CD4-positive, CD25-positive, alpha-beta regulatory T cell (primary cell): ENCODE data around the gene HDAC1. TPM values are rescaled to one million over a fixed set of nuclear protein-coding genes. Genes with fewer than 3 reads are reported as not detected.

ENCODE experiments used
- ATAC-seq, 2 donors: fragments of 150-1000 bp; cut with Tn5 transposase; one replicate each; pipeline ENCODE4 v1.10.0; 2021; ENCODE audit warnings: low read depth in 2 of 2, moderate number of reproducible peaks in 2 of 2, moderate library complexity in 1 of 2
- DNase-seq, 3 donors: peaks; one replicate each; pipeline versions ENCODE4 v3.0.0 to v3.0.0-alpha.2; 2012 to 2022; ENCODE audit warnings: mixed read lengths in 1 of 3
- H3K27ac ChIP-seq: one replicate; pipeline ENCODE4 v1.7.0; 2013; ENCODE audit warnings: mild to moderate bottlenecking, low read length; ENCODE audit not compliant: insufficient read depth, poor library complexity, severe bottlenecking
- H3K27me3 ChIP-seq: one replicate; pipeline ENCODE4 v1.7.0; 2013; ENCODE audit warnings: low read length; ENCODE audit not compliant: control insufficient read depth, insufficient read depth
- H3K36me3 ChIP-seq: one replicate; pipeline ENCODE4 v1.7.0; 2013; ENCODE audit warnings: mild to moderate bottlenecking, low read length, moderate library complexity; ENCODE audit not compliant: control insufficient read depth, insufficient read depth
- H3K4me1 ChIP-seq: 2 replicates; pipeline ENCODE4 v1.7.0; 2013; ENCODE audit warnings: mild to moderate bottlenecking, low read length; ENCODE audit not compliant: insufficient read depth, control insufficient read depth, poor library complexity, severe bottlenecking
- H3K4me3 ChIP-seq: one replicate; pipeline ENCODE4 v1.7.0; 2013; ENCODE audit warnings: low read depth, mild to moderate bottlenecking, low read length, moderate library complexity
- H3K9me3 ChIP-seq, 2 experiments: 1 replicate in 1 of 2; 2 replicates in 1 of 2; pipeline ENCODE4 v1.7.0; 2013; ENCODE audit warnings: low read length in 2 of 2, mild to moderate bottlenecking in 1 of 2, moderate library complexity in 1 of 2; ENCODE audit not compliant: control insufficient read depth in 2 of 2
- H3K27ac Mint-ChIP-seq, 3 donors: one replicate each; pipeline ENCODE4 v1.8.0; 2020 to 2022; ENCODE audit warnings: mild to moderate bottlenecking in 3 of 3, mixed read lengths in 3 of 3, moderate library complexity in 2 of 3
- H3K27me3 Mint-ChIP-seq: one replicate; pipeline ENCODE4 v1.8.0; 2022; ENCODE audit warnings: mild to moderate bottlenecking, mixed read lengths
- H3K36me3 Mint-ChIP-seq: one replicate; pipeline ENCODE4 v1.8.0; 2020; ENCODE audit warnings: mixed read lengths
- H3K4me1 Mint-ChIP-seq, 4 donors: one replicate each; pipeline ENCODE4 v1.8.0; 2020 to 2022; ENCODE audit warnings: mixed read lengths in 4 of 4, mild to moderate bottlenecking in 1 of 4
- H3K4me3 Mint-ChIP-seq, 4 donors: one replicate each; pipeline ENCODE4 v1.8.0; 2020 to 2022; ENCODE audit warnings: mild to moderate bottlenecking in 4 of 4, mixed read lengths in 4 of 4, moderate library complexity in 3 of 4
- H3K9me3 Mint-ChIP-seq, 7 donors: one replicate each; pipeline ENCODE4 v1.8.0; 2020 to 2022; ENCODE audit warnings: mixed read lengths in 7 of 7, mild to moderate bottlenecking in 3 of 7, moderate library complexity in 2 of 7
- polyA plus RNA-seq, 4 donors: library from polyadenylated mRNA; unstranded; fragments of 300-500 nt; fragmentation: Illumina TruSeq; gene quantifications; one replicate each; pipeline ENCODE4 v1.2.3, GENCODE V29; 2021
- total RNA-seq: library from RNA; stranded (reverse); gene quantifications from one replicate; pipeline ENCODE4 v1.2.3, GENCODE V29; 2022

The HDAC1 gene
- total and polyA plus RNA-seq, 5 donors from 2014 or later, result 98.2 to 150 (median 145) TPM

GRCh38 chr1:32265846-32266245 is 26.0 kb upstream of the HDAC1 start:
- H3K27ac Mint-ChIP-seq, result peak overlapping the region; percentile 87 to 97 (median 93)
- H3K36me3 ChIP-seq, result peaks cover 20% of the 10 kb centered on the region
- DNase-seq (no peak), ATAC-seq (no peak)
- peak overlapping the region; percentile 69 for H3K27ac ChIP-seq
- H3K27me3 ChIP-seq, result no peaks in the 10 kb centered on the region
- H3K4me3 ChIP-seq, result peak overlapping the region; percentile 32
- peaks cover 14 to 65% (median 31%) of the 10 kb centered on the region in 4 donors for H3K4me1 Mint-ChIP-seq
- H3K27me3 Mint-ChIP-seq, result no peaks in the 10 kb centered on the region
- H3K9me3 Mint-ChIP-seq, result peaks cover 0 to 2% (median 0%) of the 10 kb centered on the region in 7 donors
- H3K4me1 ChIP-seq, result peaks cover 73% of the 10 kb centered on the region
- no peaks in the 10 kb centered on the region for H3K9me3 ChIP-seq
- H3K36me3 Mint-ChIP-seq, result peaks cover 17% of the 10 kb centered on the region
- peak overlapping the region; percentile 55 to 72 (median 58) for H3K4me3 Mint-ChIP-seq

- DNase-seq, result peak in 2 of 3 donors; percentile 39 to 77
- H3K27me3 Mint-ChIP-seq, result no peaks in the 10 kb centered on the region
- no peaks in the 10 kb centered on the region for H3K9me3 ChIP-seq
- peaks cover 71% of the 10 kb centered on the region for H3K4me1 ChIP-seq
- peak overlapping the region; percentile 65 for H3K27ac ChIP-seq
- H3K4me3 ChIP-seq, result peak overlapping the region; percentile 67
- peaks cover 0 to 2% (median 0%) of the 10 kb centered on the region in 7 donors for H3K9me3 Mint-ChIP-seq
- H3K27ac Mint-ChIP-seq, result peak overlapping the region; percentile 95 to 99 (median 99)
- peaks cover 22% of the 10 kb centered on the region for H3K36me3 Mint-ChIP-seq
- peaks cover 19% of the 10 kb centered on the region for H3K36me3 ChIP-seq
- peak; percentile 48 to 54 for ATAC-seq
- peak overlapping the region; percentile 81 to 93 (median 86) for H3K4me3 Mint-ChIP-seq
- no peaks in the 10 kb centered on the region for H3K27me3 ChIP-seq
- H3K4me1 Mint-ChIP-seq, result peaks cover 14 to 72% (median 41%) of the 10 kb centered on the region in 4 donors
Measured at GRCh38 chr1:32266921-32267591, 24.8 kb upstream of the HDAC1 start.

DNA sequence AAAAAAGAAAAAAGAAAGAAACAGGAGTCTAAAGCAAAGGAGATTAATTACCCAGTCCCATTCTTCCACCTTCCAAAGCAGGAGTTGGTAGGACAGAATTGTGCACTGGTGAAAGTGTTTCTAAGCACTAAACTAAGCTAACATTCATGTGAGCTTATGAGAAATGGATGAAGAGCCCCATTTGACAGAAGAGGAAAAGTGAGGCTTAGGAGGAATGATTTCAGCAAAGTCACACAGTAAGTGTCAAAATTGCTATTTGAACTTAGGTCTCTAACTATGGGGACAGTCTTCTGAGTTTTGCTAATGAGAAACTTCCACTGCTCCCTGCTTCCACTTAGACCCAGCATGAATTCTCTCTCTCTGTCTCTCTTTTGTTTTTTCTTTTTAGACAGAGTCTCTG is 22.1 kb upstream of the HDAC1 start:
- H3K9me3 Mint-ChIP-seq, result peaks cover 0 to 2% (median 0%) of the 10 kb centered on the region in 7 donors
- H3K36me3 ChIP-seq, result peaks cover 16% of the 10 kb centered on the region
- peak overlapping the region; percentile 49 for H3K27ac ChIP-seq
- no peaks in the 10 kb centered on the region for H3K9me3 ChIP-seq
- peaks cover 72% of the 10 kb centered on the region for H3K4me1 ChIP-seq
- H3K27me3 Mint-ChIP-seq, result no peaks in the 10 kb centered on the region
- no peak overlapping the region for H3K4me3 ChIP-seq
- peaks cover 26% of the 10 kb centered on the region for H3K36me3 Mint-ChIP-seq
- peak overlapping the region; percentile 55 to 78 (median 62) for H3K4me3 Mint-ChIP-seq
- H3K27me3 ChIP-seq, result no peaks in the 10 kb centered on the region
- peak overlapping the region; percentile 88 to 97 (median 90) for H3K27ac Mint-ChIP-seq
- no peak for DNase-seq
- no peak for ATAC-seq
- peaks cover 13 to 78% (median 48%) of the 10 kb centered on the region in 4 donors for H3K4me1 Mint-ChIP-seq

GRCh38 chr1:32272557-32273390 is 19.1 kb upstream of the HDAC1 start:
- peaks cover 4 to 65% (median 36%) of the 10 kb centered on the region in 4 donors for H3K4me1 Mint-ChIP-seq
- peak in 2 of 3 donors; percentile 43 to 50 for DNase-seq
- H3K36me3 ChIP-seq, result peaks cover 40% of the 10 kb centered on the region

DNA sequence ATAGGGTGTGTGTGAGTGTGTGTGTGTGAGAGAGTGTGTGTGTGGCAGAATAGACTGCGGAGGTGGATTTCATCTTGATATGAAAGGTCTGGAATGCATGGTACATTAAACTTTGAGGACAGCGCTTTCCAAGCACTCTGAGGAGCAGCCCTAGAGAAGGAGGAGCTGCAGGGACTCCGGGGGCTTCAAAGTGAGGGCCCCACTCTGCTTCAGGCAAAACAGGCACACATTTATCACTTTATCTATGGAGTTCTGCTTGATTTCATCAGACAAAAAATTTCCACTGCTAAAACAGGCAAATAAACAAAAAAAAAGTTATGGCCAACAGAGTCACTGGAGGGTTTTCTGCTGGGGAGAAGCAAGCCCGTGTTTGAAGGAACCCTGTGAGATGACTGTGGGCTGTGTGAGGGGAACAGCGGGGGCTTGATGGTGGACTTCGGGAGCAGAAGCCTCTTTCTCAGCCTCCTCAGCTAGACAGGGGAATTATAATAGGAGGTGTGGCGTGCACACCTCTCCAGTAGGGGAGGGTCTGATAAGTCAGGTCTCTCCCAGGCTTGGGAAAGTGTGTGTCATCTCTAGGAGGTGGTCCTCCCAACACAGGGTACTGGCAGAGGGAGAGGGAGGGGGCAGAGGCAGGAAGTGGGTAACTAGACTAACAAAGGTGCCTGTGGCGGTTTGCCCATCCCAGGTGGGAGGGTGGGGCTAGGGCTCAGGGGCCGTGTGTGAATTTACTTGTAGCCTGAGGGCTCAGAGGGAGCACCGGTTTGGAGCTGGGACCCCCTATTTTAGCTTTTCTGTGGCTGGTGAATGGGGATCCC is 18.3 kb upstream of the HDAC1 start:
- peak; percentile 92 to 95 for ATAC-seq
- H3K4me3 ChIP-seq, result peak overlapping the region; percentile 72

More at GRCh38 chr1:32272557-32273390, 19.1 kb upstream of the HDAC1 start:
- Histone ChIP-seq H3K4me3 (peak overlapping the region; percentile 72), H3K27ac (peak overlapping the region; percentile 79), H3K4me1 (peaks cover 53% of the 10 kb centered on the region), H3K9me3 (no peaks in the 10 kb centered on the region), H3K27me3 (no peaks in the 10 kb centered on the region)
- peak overlapping the region; percentile 85 to 93 (median 90) for H3K4me3 Mint-ChIP-seq
- H3K36me3 Mint-ChIP-seq, result peaks cover 25% of the 10 kb centered on the region
- ATAC-seq, result no peak
- H3K9me3 Mint-ChIP-seq, result no peaks in the 10 kb centered on the region
- no peaks in the 10 kb centered on the region for H3K27me3 Mint-ChIP-seq
- H3K27ac Mint-ChIP-seq, result peak overlapping the region; percentile 93 to 99 (median 97)

DNA sequence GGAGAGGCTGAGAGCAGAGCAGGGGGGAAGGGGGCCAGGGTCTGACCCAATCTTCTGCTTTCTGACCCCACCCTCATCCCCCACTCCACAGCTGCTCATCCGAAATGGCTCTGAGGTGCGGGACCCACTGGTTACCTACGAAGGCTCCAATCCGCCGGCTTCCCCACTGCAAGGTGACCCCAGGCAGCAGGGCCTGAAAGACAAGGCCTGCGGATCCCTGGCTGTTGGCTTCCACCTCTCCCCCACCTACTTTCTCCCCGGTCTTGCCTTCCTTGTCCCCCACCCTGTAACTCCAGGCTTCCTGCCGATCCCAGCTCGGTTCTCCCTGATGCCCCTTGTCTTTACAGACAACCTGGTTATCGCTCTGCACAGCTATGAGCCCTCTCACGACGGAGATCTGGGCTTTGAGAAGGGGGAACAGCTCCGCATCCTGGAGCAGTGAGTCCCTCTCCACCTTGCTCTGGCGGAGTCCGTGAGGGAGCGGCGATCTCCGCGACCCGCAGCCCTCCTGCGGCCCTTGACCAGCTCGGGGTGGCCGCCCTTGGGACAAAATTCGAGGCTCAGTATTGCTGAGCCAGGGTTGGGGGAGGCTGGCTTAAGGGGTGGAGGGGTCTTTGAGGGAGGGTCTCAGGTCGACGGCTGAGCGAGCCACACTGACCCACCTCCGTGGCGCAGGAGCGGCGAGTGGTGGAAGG is 17.1 kb upstream of the HDAC1 start:
- H3K4me1 Mint-ChIP-seq, result peaks cover 4 to 67% (median 39%) of the 10 kb centered on the region in 4 donors
- H3K4me1 ChIP-seq, result peaks cover 43% of the 10 kb centered on the region
- peak overlapping the region; percentile 72 for H3K4me3 ChIP-seq
- DNase-seq (no peak), ATAC-seq (no peak)
- H3K36me3 ChIP-seq, result peaks cover 59% of the 10 kb centered on the region
- H3K4me3 Mint-ChIP-seq, result peak overlapping the region in 3 of 4 donors; percentile 70 to 93 (median 85)
- H3K27me3 ChIP-seq, result no peaks in the 10 kb centered on the region
- H3K9me3 ChIP-seq, result no peaks in the 10 kb centered on the region
- peak overlapping the region; percentile 79 for H3K27ac ChIP-seq
- no peaks in the 10 kb centered on the region for H3K9me3 Mint-ChIP-seq
- H3K27me3 Mint-ChIP-seq, result no peaks in the 10 kb centered on the region
- peak overlapping the region; percentile 93 to 99 (median 97) for H3K27ac Mint-ChIP-seq
- H3K36me3 Mint-ChIP-seq, result peaks cover 44% of the 10 kb centered on the region

More for the DNA sequence above, 18.3 kb upstream of the HDAC1 start:
- peaks cover 33% of the 10 kb centered on the region for H3K36me3 Mint-ChIP-seq
- H3K27me3 Mint-ChIP-seq, result no peaks in the 10 kb centered on the region
- H3K27ac Mint-ChIP-seq, result peak overlapping the region; percentile 93 to 99 (median 97)
- peaks cover 48% of the 10 kb centered on the region for H3K36me3 ChIP-seq
- peak; percentile 72 to 89 (median 81) for DNase-seq
- no peaks in the 10 kb centered on the region for H3K9me3 Mint-ChIP-seq
- H3K27ac ChIP-seq, result peak overlapping the region; percentile 79
- H3K4me1 ChIP-seq, result peaks cover 53% of the 10 kb centered on the region
- H3K9me3 ChIP-seq, result no peaks in the 10 kb centered on the region
- H3K27me3 ChIP-seq, result no peaks in the 10 kb centered on the region
- peak overlapping the region; percentile 85 to 93 (median 90) for H3K4me3 Mint-ChIP-seq
- H3K4me1 Mint-ChIP-seq, result peaks cover 4 to 70% (median 37%) of the 10 kb centered on the region in 4 donors
